GM19372 (cell line): ENCODE data around the gene PRAMEF11.
"Not testable (repeated sequence)": the region's sequence is repeated elsewhere in the genome, so short reads cannot be mapped to it uniquely, and the experiment has no call there.

ENCODE experiments used
- ATAC-seq: cut with Tn5 transposase; IDR thresholded peaks from one replicate; pipeline ENCODE4 v1.9.1; 2021; ENCODE audit warnings: mild to moderate bottlenecking, low read depth, moderate library complexity; ENCODE audit not compliant: unreplicated experiment

Gene PRAMEF11

GRCh38 chr1:12831310-12831709 lies at the start of gene PRAMEF11:
PRAMEF11 (minus strand) TSS chr1:12831410; CDS start chr1:12828789, 2,621 bp downstream.
- not testable (repeated sequence) for ATAC-seq

- ATAC-seq = not testable (repeated sequence)
Measured at GRCh38 chr1:12878453-12878852, 47.2 kb upstream of the PRAMEF11 start.

- not testable (repeated sequence) for ATAC-seq
Measured at GRCh38 chr1:12863131-12863880, 32.1 kb upstream of the PRAMEF11 start.

- ATAC-seq = not testable (repeated sequence)
Measured at GRCh38 chr1:12856786-12857185, 25.6 kb upstream of the PRAMEF11 start, which contains the start of gene PRAMEF2. PRAMEF2 (plus strand) TSS chr1:12857086; CDS start chr1:12859010, 1,924 bp downstream.

GRCh38 chr1:12851779-12852178 lies 20.6 kb upstream of the PRAMEF11 start:
- ATAC-seq = no peak

- not testable (repeated sequence) for ATAC-seq
Measured at GRCh38 chr1:12848620-12849019, 17.4 kb upstream of the PRAMEF11 start, which contains the start of gene HNRNPCL1. HNRNPCL1 (minus strand) TSS chr1:12848720; CDS start chr1:12848289, 431 bp downstream.

GRCh38 chr1:12833251-12833650 lies 2.0 kb upstream of the PRAMEF11 start:
- not testable (repeated sequence) for ATAC-seq

GRCh38 chr1:12819061-12819460 lies 12.1 kb downstream of the PRAMEF11 start:
- ATAC-seq = not testable (repeated sequence)

GRCh38 chr1:12811409-12811784 lies 19.8 kb downstream of the PRAMEF11 start:
- ATAC-seq = no peak

GRCh38 chr1:12810691-12811408 lies 20.4 kb downstream of the PRAMEF11 start:
- no peak for ATAC-seq

GRCh38 chr1:12809933-12810332 lies 21.3 kb downstream of the PRAMEF11 start:
- ATAC-seq = no peak

GRCh38 chr1:12799730-12800129 lies 31.5 kb downstream of the PRAMEF11 start:
- no peak for ATAC-seq

GRCh38 chr1:12798911-12799310 lies 32.3 kb downstream of the PRAMEF11 start:
- no peak for ATAC-seq

- ATAC-seq = not testable (repeated sequence)
Measured at GRCh38 chr1:12791097-12791496, 40.1 kb downstream of the PRAMEF11 start, which contains the start of gene PRAMEF1. PRAMEF1 (plus strand) TSS chr1:12791397; CDS start chr1:12793228, 1,831 bp downstream.

GRCh38 chr1:12784729-12785128 lies 46.5 kb downstream of the PRAMEF11 start:
- ATAC-seq = not testable (repeated sequence)

- ATAC-seq = not testable (repeated sequence)
Measured at GRCh38 chr1:12783783-12784182, 47.4 kb downstream of the PRAMEF11 start.

- not testable (repeated sequence) for ATAC-seq
Measured at GRCh38 chr1:12781488-12781887, 49.7 kb downstream of the PRAMEF11 start.

GRCh38 chr1:12778907-12779306 lies 52.3 kb downstream of the PRAMEF11 start:
- no peak for ATAC-seq

- ATAC-seq = no peak
Measured at GRCh38 chr1:12778061-12778460, 53.1 kb downstream of the PRAMEF11 start.

GRCh38 chr1:12776801-12777557 lies 54.2 kb downstream of the PRAMEF11 start:
- ATAC-seq = no peak

- no peak for ATAC-seq
Measured at GRCh38 chr1:12775443-12775842, 55.8 kb downstream of the PRAMEF11 start.
